HG03442 (cell line): ENCODE results near the gene TNFRSF18.

Source experiments
- ATAC-seq: cut with Tn5 transposase; IDR thresholded peaks from one replicate; pipeline ENCODE4 v1.9.1; 2021; ENCODE audit warnings: mild to moderate bottlenecking, moderate library complexity; ENCODE audit not compliant: unreplicated experiment

Gene TNFRSF18

GRCh38 chr1:1240822-1241587 lies 34.6 kb upstream of the TNFRSF18 start:
- ATAC-seq: no peak

DNA sequence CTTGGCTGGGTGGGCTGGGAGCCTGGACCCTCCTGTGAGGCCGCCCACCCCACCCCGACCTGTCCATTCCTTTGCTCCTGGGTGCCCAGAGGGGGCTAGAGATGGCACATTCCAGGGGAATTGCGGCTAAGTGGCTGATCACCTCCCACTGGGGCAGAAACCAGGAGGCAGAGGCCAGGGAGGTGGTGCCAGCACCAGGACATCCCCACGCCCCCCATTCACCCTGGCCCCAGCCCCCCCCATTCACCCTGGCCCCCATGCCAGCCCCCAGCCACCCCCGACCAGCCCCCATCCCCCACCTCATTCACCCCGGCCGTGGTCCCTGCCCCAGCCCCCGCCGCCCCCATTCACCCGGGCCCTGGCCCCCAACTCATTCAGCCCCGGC lies 33.9 kb upstream of the TNFRSF18 start:
- ATAC-seq: no peak

DNA sequence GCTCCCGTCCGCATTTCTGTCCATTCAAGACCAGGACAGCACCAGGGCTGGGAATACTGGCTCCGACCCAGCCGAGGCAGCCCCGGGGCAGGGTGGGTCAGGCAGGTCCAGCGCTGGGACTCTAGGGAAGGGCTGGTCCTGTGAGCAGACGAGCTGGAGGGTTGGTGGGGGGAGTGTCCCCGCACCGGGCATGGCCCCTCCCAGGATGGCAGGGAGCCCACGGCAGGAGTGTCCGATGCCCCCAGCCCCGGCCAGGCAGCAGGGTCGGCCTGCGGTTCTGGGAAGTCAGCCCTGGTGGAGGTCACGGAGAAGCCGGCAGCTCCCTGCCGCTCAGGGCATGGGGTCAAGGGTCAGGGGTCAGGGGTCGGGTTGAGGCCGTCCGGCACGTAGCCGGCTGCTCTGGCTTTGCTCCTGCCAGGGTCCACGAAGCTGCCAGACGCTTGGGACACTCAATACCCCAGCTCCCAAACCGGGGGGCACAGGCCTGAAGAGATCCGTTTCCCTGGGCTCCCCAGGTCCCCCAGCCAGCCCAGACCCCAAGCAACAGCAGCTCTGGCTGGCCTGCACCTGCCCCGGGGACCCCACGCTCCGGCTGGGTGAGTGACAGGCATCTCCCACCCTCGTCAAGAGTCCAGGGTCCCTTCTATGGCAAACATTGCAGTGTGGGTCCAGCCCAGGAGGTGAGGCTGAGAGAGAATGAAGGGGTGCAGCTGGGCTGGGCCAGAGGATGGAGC lies 33.4 kb upstream of the TNFRSF18 start:
- no peak for ATAC-seq

- no peak for ATAC-seq
Measured at GRCh38 chr1:1239227-1239613, 32.8 kb upstream of the TNFRSF18 start.

GRCh38 chr1:1238702-1239178 lies 32.3 kb upstream of the TNFRSF18 start:
- no peak for ATAC-seq

GRCh38 chr1:1237874-1238701 lies 31.7 kb upstream of the TNFRSF18 start:
- ATAC-seq: no peak

GRCh38 chr1:1236945-1237873 lies 30.8 kb upstream of the TNFRSF18 start:
- no peak for ATAC-seq

GRCh38 chr1:1236176-1236763 lies 29.9 kb upstream of the TNFRSF18 start:
- no peak for ATAC-seq

GRCh38 chr1:1235016-1235744 lies 28.8 kb upstream of the TNFRSF18 start:
- no peak for ATAC-seq

GRCh38 chr1:1234180-1234808 lies 27.9 kb upstream of the TNFRSF18 start:
- ATAC-seq: no peak

DNA sequence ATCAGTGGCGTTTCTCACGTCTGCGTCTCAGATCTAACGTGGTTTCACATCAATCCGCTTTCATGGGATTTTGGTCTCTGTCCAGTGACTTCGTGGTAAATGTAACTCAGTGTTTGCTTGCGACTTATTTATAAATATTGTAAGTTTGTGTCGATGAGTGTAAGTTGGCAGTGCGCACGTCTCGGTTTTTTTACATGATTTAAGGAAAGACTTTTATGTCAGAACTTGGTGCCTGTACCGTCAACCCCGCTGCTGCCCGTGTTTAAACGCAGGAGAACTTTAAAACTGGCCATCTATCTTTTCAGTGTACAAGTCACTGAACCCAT lies 27.1 kb upstream of the TNFRSF18 start:
- ATAC-seq: no peak

DNA sequence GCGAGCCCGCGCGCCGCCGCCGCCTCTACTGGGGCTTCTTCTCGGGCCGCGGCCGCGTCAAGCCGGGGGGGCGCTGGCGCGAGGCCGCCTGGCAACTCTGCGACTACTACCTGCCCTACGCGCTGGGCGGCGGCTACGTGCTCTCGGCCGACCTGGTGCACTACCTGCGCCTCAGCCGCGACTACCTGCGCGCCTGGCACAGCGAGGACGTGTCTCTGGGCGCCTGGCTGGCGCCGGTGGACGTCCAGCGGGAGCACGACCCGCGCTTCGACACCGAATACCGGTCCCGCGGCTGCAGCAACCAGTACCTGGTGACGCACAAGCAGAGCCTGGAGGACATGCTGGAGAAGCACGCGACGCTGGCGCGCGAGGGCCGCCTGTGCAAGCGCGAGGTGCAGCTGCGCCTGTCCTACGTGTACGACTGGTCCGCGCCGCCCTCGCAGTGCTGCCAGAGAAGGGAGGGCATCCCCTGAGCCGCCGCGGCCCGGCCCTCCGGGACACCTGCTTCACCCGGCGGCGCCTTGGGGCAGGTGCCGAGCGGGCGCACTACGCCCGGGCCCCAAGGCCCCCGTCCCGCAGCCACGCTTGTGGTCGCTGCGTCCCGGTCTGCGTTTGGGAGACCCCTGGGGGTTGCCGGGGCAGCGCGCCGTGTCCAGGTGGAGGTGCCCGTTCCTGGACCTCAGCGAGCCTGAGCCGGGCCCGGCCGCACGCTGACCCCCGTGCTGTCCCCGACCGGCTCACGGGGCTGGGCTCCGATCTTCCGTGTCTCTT lies 26.6 kb upstream of the TNFRSF18 start:
- no peak for ATAC-seq

DNA sequence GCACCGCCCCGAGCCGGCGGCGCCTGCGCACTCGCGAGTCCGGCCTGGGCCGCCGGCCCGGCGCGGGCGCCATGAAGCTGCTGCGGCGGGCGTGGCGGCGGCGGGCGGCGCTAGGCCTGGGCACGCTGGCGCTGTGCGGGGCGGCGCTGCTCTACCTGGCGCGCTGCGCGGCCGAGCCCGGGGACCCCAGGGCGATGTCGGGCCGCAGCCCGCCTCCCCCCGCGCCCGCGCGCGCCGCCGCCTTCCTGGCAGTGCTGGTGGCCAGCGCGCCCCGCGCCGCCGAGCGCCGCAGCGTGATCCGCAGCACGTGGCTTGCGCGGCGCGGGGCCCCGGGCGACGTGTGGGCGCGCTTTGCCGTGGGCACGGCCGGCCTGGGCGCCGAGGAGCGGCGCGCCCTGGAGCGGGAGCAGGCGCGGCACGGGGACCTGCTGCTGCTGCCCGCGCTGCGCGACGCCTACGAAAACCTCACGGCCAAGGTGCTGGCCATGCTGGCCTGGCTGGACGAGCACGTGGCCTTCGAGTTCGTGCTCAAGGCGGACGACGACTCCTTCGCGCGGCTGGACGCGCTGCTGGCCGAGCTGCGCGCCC lies 25.9 kb upstream of the TNFRSF18 start, which contains the start of gene B3GALT6:
TSS of gene B3GALT6 (plus strand) at position 30 of the 588 bp plus-strand sequence. CDS start at position 72, 42 bp downstream.
- no peak for ATAC-seq

DNA sequence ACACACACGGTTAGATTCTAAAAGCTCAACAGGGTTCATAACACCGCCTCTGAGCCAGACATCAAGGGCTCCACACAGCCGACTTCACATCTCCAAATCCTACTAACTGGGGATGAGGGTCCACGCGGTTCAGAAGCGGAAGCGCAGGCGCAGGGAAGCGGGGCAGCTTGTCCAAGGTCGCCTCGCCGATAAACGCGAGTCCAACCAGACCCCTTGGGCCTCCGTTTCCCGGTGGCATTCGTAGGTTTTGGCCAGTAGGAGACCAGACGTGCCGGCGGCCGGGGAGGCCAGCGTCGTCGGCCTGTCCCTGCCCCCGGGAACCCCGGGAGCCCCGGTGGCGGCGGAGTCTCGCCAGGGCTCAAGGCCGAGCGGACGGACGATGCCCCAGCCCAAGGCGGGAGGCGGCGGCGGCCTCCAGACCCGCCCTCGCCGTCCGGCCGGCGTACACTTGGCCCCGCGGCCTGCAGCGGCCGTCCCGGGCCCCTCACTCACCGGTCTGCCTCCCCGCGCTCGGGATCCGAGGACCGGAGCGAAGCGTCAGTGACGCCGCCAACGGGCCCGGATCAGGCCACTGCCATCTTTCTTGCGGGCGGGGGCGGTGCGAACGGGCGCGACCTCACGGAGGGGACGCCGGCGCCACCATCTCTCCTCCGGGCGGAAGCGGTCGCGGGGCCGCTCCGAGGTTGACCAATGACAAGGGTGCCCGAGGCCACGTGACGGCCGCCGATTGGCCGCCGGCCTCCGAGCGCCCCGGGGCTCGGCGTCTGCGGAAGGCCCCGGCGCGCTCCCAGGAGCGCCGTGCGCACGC lies 25.2 kb upstream of the TNFRSF18 start, which contains the start of gene SDF4:
TSS of gene SDF4 (minus strand) at position 602 of the 808 bp plus-strand sequence. CDS start 3,229 bp downstream, outside the sequence.
- peak; percentile 88 for ATAC-seq

GRCh38 chr1:1230656-1231399 lies 24.4 kb upstream of the TNFRSF18 start:
- ATAC-seq: no peak

DNA sequence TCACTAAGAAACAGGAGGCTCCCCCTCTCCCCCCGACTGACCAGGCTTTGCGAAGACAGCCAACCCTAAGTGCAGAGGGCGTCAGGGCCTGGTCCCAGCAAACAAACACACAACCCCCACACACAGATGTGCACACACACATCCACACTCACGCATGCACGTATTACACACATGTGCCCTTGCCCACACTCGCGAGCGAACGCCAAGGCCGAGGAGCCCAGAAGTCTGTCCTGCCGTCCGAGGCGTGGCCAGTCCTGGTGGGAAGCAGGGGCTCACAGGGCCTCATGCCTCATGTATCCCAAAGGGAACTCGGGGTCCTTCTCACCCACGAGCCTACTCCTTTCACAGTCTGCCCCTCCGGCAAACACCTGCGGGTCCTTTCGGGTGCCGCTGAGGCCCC lies 23.4 kb upstream of the TNFRSF18 start:
- no peak for ATAC-seq
